Breast epithelium (tissue), 3 donors: Measurements from ENCODE around the gene PRIM2.
"Not testable (repeated sequence)": the region's sequence is repeated elsewhere in the genome, so short reads cannot be mapped to it uniquely, and the experiment has no call there.

Experiments
- POLR2A ChIP-seq: fragments of 450-650 bp; IDR thresholded peaks from one replicate; pipeline ENCODE4 v1.6.1; 2016; ENCODE audit warnings: antibody characterized with exemption, mild to moderate bottlenecking, moderate library complexity
- TF ChIP-seq, protein P1 (sequence below), 3 donors: fragments of 450-650 bp; IDR thresholded peaks; one replicate each; pipeline ENCODE4 v1.5.1; 2016 to 2017; ENCODE audit warnings: antibody characterized with exemption in 3 of 3, mild to moderate bottlenecking in 3 of 3, moderate library complexity in 3 of 3

DNA sequence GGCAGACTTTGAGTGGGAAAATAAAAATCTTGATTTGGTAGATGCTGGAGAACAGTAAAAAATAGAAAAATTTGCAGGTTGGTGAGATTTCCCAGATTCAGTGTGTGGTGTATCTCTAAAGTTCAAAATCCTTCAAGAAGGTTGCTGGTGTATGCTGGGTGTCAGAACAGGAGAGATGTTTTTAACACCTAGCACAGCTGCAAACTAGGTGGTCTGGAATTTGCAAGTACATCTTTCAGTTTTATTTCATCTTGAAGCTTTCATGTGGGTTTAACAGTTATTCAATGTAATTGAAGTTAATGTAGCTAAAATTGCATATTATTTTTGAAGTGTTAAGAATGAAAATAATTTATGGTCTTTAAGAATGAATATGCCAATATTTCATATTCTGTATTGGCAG lies 40.9 kb downstream of the PRIM2 start:
- not testable (repeated sequence) for TF ChIP-seq POLR2A
- TF ChIP-seq, protein P1, sequence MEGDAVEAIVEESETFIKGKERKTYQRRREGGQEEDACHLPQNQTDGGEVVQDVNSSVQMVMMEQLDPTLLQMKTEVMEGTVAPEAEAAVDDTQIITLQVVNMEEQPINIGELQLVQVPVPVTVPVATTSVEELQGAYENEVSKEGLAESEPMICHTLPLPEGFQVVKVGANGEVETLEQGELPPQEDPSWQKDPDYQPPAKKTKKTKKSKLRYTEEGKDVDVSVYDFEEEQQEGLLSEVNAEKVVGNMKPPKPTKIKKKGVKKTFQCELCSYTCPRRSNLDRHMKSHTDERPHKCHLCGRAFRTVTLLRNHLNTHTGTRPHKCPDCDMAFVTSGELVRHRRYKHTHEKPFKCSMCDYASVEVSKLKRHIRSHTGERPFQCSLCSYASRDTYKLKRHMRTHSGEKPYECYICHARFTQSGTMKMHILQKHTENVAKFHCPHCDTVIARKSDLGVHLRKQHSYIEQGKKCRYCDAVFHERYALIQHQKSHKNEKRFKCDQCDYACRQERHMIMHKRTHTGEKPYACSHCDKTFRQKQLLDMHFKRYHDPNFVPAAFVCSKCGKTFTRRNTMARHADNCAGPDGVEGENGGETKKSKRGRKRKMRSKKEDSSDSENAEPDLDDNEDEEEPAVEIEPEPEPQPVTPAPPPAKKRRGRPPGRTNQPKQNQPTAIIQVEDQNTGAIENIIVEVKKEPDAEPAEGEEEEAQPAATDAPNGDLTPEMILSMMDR (IDR thresholded peaks at IDR 0.05) = not testable (repeated sequence)
